Measurements from ENCODE around the gene ZBTB1.

ZBTB1 gene, protein sequence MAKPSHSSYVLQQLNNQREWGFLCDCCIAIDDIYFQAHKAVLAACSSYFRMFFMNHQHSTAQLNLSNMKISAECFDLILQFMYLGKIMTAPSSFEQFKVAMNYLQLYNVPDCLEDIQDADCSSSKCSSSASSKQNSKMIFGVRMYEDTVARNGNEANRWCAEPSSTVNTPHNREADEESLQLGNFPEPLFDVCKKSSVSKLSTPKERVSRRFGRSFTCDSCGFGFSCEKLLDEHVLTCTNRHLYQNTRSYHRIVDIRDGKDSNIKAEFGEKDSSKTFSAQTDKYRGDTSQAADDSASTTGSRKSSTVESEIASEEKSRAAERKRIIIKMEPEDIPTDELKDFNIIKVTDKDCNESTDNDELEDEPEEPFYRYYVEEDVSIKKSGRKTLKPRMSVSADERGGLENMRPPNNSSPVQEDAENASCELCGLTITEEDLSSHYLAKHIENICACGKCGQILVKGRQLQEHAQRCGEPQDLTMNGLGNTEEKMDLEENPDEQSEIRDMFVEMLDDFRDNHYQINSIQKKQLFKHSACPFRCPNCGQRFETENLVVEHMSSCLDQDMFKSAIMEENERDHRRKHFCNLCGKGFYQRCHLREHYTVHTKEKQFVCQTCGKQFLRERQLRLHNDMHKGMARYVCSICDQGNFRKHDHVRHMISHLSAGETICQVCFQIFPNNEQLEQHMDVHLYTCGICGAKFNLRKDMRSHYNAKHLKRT

DNA sequence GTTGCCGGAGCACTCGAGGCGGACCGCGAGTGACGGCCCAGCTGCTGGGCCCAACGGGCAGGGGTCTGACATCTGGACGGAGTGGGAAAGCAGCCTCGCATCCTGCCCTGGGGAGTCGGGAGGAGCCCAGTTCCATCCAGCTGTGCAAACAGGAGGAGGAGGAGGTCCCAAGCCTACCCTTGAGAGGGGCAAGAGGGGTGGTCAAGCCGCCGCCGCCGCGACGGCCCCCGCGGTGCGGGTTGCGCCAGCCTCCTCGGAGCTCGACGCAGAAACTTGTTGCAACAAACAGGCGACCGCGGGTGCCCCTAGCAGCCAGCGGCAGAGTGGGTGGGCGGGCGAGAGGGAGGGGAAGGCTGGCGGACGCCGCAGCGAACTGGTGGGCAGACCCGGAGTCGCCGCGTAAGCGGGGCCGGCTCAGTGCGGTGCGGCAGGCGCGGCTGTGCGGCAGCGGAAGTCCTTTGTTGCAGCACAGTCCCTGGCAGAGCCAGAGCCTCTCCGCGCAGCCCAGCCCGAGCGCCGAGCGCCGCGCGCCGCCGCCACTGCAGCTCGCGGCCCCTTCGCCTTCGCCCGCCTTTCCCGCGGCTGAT lies at the start of gene ZBTB1:
Gene ZBTB1 (plus strand): TSS at position 461 of the 587 bp plus-strand sequence. CDS start 16,735 bp downstream, outside the sequence.
- DNase-seq = peak; percentile 62 to 83 (median 74)

DNA sequence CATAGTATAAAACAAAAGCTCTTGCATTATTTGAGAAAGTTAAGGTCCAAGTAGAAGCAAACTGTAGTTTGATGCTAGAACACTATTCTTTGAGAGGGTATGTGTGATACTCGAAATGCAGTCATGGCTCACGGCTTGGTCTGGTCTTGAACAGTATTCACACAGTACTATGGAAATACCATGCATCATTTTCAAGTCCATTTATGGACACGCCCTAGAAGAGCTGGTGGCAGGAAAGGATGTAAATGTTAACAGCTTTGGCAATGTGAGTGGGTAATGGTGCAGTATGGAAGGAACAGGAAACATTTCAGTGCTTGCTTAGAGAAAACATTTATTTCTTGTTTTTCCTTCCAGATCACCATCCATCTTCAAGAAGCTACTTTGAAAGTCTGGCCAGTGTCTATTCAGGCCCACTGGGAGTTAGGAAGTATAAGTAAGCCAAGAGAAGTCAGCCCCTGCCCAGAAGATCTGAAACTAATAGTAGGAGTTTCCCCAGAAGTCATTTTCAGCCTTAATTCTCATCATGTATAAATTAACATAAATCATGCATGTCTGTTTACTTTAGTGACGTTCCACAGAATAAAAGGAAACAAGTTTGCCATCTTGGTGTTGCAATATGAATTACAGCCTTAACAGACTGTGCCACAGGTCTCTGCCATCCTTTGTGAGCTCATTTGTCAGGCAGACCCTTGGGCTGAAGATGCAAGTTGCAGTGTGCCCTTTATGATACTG lies 45.0 kb upstream of the ZBTB1 start:
- no peak for DNase-seq

DNA sequence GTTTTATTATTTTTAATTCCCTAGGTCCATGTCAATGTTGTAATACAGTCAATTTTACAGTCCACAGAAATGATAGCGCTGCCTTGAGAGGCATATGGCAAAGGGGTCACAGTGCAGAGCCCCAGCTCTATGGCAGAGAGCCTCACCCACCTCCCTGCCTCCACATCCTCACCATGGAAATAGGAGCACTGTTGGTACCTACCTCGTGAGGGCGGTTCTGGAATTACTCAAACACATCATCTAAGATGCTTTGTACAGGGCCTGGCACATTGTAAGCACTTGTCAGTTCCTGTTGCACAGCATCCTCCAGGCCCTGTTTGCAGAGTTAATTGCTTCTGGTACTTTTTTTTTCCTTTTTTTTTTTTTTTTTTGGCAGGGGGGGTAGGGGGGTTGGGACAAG lies 43.3 kb upstream of the ZBTB1 start:
- DNase-seq = no peak

DNA sequence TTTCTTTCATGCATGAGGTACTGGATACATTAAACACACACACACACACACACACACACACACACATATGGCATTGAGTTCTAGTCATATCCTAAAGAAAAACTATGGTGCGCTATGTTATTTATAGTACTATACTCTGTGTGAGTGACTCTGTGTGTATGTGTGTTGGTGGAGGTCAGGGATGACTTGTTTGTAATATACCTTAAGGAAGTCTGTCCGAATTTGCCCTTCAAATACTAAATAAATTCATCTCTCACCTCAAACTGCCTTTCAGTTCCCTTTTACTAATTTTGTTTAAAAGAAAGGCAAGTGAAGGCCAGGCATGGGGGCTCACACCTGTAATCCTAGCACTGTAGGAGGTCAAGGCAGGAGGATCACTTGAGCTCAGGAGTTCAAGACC lies 41.4 kb upstream of the ZBTB1 start:
- no peak for DNase-seq

DNA sequence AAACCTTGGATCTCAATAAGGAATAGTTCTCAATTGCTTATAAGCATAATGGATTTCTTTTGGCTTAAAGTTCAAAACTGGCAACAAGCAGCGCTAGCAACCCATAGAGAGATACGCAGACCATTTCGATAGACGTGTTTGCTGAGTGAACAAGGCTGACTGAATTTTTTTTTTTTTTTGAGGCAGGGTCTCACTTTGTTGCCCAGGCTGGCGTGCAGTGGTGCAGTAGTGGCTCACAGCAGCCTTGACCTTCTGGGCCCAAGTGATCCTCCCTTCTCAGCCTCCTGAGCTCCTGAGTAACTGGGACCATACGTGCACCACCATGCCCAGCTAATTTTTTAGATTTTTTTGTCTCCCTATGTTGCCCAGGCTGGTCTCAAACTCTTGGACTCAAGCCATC lies 40.7 kb upstream of the ZBTB1 start:
- DNase-seq = no peak

DNA sequence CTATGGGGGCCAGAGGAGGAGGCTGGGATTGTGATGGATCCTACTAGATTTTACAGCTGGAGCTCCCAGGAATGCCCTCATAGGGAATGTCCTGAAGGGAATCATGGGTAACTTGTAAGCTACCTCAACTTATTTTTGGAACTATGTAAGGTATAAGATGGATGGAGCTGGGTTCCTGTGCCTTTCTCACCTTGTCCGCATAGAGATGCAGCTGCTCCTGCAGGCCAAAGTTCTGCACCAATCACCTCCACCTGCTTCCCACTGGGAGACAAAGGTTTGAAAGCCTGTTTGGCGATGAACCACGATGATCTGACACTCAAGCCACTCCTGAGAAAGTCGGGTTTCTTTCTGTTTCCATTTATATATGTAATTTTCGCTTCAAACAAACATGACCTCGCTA lies 39.9 kb upstream of the ZBTB1 start:
- no peak for DNase-seq

DNA sequence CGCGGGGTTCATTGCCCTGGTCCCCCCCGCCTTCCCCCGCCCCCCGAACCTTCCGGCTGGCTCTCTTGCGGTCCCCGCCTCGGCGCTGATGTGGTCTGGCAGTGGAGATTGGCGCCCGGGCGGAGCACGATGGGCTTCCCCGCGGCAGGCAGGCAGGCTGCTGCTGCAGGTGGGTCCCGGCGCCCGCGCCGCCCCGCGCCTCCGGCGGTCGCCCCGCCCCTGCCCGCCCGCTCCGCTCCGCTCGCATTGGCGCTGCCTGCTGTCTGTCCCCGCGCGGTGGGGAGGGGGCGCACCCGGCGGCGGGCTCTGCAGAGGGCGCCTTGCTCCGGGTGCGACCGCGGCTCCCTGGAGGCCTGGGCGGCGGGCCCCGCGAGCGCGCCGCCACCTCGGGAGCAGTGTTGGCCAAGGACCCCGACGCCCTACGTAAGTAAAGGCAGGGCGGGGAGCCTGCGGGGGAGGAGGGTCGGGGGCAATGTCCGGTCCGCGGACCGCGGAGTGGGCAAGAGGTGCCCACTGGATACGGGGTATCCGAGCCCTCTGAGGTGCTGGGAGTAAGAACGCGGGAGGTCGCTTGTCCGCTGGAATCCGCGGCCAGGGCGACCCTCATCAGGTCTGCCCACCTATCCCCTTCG lies 39.3 kb upstream of the ZBTB1 start, which contains the start of gene AKAP5:
Gene AKAP5 (plus strand): TSS at position 309 of the 632 bp plus-strand sequence. CDS start 2,896 bp downstream, outside the sequence.
- DNase-seq = peak; percentile 12 to 58 (median 20)

DNA sequence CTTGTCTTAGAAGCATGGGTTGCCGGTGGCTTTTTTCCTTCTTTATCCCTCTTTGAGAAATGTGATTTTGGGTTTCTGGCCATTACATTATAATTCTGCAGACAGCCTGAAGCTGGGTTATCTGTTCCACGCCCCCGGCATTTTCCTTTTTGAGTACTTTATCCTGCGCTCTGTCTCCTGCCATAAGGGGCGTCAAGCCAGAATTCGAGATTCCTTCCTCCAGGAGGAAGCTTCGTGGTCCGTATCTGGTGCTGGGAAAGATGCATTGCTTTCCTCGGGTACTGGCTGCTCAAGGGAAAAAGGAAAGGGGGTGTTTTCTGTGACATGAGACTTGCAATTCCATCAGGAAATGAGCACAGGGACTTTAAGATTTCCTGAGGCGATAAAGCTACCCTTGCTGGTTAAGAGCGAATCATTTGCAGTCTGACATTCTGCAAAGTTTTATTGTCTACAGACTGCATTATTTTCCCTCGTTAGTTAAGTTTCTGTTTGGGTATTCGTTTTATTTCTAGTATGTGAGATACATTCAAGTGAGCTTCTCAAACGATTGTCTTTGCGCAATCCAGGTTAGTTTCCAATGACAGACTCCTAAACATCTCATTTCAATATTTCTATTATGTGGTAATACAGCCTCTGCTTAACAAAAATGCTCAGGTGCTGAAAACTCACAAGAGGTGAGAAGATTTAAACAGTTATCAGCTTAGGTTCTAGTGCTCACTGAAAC lies 38.6 kb upstream of the ZBTB1 start:
- DNase-seq = no peak

DNA sequence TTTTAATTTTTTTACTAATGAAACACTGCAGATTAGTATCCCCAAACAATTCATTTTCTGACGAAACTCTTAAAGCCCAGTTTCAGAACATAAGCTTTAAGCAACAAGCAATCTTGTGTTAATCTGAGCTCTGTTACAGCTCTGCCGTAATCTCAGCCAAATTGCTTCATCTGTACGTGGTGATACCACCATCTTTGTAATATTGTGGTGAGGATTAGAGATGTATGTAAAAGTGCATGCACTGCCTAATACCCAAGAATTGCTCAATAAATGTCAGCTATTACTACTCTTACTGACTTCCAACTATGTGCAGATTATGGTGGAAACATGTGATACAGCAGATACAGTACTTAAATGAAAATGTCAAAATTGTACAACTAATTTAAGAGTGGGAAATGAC lies 37.5 kb upstream of the ZBTB1 start:
- DNase-seq = no peak

DNA sequence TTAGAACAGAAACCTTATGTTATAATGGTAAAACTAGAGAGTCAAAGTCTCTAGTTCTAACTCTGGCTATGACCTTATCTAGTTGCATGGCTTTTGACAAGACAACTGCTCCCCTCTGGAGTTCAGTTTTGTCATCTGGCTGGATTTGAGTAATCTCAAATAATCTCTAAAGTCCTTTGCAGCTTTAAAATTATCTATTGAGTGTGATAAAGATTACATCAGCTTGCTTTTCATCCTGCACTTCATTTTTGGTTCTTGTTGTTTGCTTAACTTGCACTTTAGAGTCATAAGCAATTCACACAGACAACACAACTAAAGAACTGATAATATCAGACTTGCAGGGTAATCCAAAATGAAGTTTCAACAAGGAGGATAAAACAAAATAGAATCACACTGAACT lies 37.0 kb upstream of the ZBTB1 start:
- DNase-seq = no peak

DNA sequence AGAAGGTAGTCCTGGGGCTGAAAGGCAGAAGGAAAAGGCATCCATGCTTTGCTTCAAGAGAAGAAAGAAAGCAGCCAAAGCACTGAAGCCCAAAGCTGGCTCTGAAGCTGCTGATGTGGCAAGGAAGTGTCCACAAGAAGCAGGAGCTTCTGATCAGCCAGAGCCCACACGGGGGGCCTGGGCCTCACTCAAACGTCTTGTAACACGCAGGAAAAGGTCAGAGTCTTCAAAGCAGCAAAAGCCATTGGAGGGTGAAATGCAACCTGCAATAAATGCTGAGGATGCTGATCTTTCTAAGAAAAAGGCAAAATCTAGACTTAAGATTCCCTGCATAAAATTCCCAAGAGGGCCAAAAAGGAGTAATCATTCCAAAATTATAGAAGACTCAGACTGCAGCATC lies 36.1 kb upstream of the ZBTB1 start:
- no peak for DNase-seq

DNA sequence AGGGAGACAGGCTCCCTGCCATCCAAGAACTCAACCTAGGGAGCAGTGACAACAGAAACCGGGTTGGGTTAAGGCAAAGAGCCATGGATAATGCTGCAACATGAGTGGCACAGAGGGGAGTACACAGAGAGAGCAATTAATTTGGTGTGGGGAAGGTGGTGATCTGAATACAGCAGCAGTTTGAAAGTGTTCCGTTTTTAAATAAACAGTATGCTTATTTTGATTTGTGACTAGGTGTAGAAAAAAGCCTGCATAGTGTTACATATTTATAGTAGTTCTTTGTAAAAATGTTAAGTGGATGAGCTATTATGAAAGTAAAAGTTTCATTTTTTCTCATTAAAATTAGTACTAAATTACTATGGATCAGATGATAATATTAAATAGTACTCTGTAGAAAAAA lies 30.5 kb upstream of the ZBTB1 start:
- DNase-seq = no peak

DNA sequence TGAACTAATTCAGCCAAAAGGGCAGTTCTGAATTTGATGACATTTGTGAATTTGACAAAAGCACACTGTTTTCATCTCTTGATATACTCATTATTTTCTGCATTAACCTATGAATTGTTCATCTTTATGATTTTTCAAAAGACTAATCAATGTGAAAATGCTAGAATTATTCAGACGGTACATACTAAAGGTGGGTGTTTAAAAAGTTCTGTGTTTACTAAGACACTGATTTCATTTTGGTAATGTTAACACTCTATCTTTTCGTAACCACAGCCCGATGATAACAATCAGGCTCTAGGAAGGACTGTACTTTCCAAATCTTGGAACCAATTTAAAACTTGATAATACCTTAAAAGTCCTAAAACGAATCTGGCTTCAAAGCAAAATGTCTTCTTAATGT lies 29.9 kb upstream of the ZBTB1 start:
- no peak for DNase-seq

DNA sequence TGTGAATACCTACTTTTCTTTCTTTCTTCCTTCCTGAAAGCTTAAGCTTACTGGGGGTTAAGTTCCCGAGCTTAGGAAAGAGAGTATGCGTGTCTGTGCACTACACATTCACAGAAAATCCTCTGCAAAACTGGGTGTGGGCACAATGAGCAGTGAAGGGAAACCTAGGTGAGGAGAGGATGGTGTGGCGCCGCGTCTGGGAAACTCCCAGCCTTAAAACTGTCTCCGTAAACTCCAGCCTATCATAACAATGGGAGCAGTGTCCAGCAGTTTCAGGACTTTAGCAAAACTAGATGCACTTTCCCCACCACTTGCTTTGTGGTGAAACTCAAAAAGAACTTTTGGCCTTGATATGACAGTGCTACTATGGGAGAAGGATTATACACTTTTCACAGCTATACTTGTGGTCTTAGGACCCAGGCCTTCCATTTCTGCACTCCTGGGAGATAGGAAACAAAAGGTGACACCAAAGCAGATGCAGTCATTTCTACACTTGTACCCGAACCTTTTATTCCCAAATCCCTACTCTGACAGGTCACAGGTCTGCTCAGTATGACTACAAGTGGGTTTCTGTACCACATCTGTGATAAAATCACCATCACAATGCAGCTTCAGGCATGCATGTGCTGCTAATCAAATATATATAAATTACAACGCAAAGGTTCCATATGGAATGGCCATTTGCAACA lies 28.8 kb upstream of the ZBTB1 start:
- DNase-seq = no peak

DNA sequence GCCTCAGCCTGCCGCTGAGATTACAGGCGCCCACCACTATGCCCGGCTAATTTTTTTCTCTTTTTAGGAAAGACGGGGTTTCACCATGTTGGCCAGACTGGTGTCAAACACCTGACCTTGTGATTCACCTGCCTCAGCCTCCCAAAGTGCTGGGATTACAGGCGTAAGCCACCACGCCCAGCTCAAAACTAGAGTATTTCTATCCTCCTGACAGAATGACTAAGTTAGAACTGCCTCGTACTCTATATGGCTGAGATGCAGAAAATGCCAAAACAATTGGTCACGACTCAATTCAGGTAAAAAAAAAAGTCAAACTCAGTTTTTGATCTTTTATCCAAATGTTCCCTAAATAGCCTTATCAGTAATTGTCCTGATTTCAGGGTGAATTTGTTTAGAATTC lies 28.1 kb upstream of the ZBTB1 start:
- DNase-seq = no peak

DNA sequence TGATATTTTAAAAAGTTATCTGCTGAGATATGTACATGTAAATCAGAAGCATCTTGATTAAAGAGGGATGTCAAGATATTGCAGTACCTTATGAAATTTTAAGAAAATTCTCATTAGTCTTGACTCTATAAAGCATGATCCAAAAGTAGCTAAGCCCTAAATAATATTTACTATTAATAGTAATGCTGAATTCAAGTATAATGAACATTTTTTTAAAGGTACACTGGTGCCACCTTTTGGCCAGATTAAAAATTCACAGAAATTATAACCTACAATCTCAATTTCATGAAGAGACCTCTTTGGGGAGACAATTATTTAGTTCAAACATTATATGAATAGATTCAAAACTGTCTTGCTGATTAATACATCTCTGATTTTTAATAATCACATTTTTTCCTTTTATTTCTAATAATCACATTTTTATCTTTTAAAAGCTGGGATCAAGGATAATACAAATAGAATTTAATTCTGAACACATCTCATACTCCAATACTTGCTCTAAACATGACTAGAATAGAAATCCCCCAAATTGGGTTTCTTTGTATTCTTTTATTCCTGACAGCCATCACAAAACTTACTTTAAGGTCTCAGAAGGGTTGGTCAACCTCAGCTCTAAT lies 25.8 kb upstream of the ZBTB1 start:
- no peak for DNase-seq

DNA sequence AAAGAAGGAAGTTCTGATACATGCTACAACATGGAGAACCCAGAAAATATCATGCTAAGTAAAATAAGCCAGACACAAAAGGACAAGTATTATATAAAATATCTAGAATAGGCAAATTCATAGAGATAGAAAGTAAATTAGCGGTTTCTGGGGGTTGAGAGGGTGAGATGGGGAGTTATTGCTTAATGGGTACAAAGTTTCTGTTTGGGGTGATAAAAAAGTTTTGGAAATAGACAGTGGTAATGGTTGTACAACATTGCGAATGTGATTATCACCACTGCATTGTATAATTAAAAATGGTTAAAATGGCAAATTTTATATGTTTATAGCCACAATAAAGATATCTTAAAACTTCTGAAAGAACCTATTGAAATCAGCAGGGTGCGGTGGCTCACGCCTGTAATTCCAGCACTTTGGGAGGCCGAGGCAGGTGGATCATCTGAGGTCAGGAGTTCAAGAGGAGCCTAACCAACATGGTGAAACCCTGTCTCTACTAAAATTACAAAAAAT lies 15.9 kb upstream of the ZBTB1 start:
- no peak for DNase-seq

DNA sequence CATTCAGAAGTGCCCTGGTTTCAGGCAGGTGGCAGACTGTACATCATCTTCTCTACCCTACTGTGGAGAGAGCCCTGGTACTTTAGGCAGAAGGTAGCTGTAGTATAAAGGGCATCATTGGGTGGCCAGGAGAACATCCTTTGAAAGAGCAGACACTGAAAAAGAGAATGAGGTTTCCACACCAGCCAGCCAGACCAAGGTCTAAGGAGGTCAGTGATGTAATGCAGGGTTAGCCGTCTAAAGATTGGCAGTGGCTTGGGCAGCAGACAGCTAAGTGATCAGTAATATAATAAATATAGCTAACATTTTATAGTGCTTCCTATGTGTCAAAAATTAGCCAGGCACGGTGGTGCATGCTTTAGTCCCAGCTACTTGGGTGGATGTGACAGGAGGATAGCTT lies 12.9 kb upstream of the ZBTB1 start:
- no peak for DNase-seq

DNA sequence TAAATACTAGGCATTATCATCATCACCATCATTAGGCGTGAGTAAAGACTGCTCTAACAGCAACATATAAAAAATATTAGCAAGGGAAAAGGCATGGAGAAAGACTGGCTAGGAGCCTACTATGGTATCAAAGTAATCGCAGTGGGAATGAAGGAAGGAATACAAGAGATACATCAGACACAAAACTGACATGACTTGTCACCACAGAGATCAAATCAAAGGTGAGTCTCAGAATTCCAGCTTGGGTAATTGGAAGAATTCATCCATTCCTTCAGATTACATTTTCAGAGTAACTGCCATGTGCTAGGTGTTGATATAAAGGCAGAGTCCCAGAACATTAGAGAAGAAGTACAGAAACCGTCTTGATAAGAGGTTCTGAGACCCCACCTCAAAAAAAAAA lies 11.1 kb upstream of the ZBTB1 start:
- DNase-seq = no peak

DNA sequence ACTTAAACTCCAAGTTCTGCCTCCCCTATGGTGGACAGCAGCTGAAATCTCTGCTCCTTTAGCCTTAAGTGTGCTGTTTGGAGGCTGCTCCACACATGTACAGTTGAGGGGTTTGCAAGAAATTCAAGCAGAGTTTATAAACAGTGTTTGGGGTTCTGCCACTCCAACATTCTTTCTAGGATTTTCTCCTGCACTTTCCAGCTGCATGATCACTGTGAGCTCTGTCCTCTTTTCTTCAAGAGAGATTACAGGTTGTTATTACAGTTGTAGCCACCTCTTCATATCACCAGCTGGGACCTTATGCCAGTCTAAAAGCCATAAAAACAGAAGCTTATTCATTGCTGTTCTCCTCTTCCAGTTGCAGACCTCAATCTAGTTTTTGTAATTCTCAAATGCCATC lies 9.3 kb upstream of the ZBTB1 start:
- no peak for DNase-seq

DNA sequence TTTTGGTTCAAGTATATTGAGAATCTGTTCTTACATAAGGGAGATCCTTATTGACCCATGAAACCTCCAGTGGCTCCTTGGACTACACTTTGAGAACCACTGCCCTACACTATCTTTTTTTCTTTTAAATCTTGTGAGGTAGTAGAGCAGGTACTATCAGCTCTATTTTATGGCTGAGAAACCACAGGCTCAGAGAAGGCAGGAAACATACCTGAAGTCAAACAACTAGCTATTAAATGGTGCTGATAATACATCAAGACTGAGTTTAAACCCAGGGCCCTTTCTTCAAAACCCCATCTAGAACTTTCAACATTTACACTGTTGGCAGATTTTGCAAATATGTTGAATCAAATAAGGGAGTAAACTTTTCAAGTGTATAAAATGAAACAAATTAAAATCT lies 7.8 kb upstream of the ZBTB1 start:
- no peak for DNase-seq
